T-helper 17 cell (primary cell): ENCODE data around the gene CLCN2. TPM values are rescaled to one million over a fixed set of nuclear protein-coding genes. Genes with fewer than 3 reads are reported as not detected.

Experiments used
- ATAC-seq: fragments of 150-1000 bp; cut with Tn5 transposase; 2 replicates; pipeline ENCODE4 v1.10.0; 2021; ENCODE audit warnings: mild to moderate bottlenecking, moderate library complexity
- DNase-seq, 3 donors: peaks; one replicate each; pipeline versions ENCODE4 v3.0.0 to v3.0.0-alpha.2; 2020 to 2021
- H3K9me3 ChIP-seq: one replicate; pipeline ENCODE4 v1.7.0; 2013; ENCODE audit warnings: low read length, mild to moderate bottlenecking; ENCODE audit not compliant: control insufficient read depth, poor library complexity, severe bottlenecking
- H3K27ac Mint-ChIP-seq: one replicate; pipeline ENCODE4 v1.8.0; 2022; ENCODE audit warnings: mild to moderate bottlenecking, moderate library complexity, mixed read lengths
- H3K27me3 Mint-ChIP-seq: one replicate; pipeline ENCODE4 v1.8.0; 2022; ENCODE audit warnings: mixed read lengths
- H3K36me3 Mint-ChIP-seq: one replicate; pipeline ENCODE4 v1.8.0; 2022; ENCODE audit warnings: low read depth, mixed read lengths
- H3K4me1 Mint-ChIP-seq: one replicate; pipeline ENCODE4 v1.8.0; 2022; ENCODE audit warnings: mild to moderate bottlenecking, mixed read lengths
- H3K4me3 Mint-ChIP-seq: one replicate; pipeline ENCODE4 v1.8.0; 2022; ENCODE audit warnings: mild to moderate bottlenecking, moderate library complexity, mixed read lengths
- total RNA-seq, 4 donors: library from RNA in 2 of 4; stranded (reverse) in 2 of 4; gene quantifications; one replicate each; pipeline ENCODE4 v1.2.3 and lab custom pipeline; 2022 to 2026

Gene CLCN2
- total RNA-seq, 2 donors from 2014 or later, result 4.6 TPM

DNA sequence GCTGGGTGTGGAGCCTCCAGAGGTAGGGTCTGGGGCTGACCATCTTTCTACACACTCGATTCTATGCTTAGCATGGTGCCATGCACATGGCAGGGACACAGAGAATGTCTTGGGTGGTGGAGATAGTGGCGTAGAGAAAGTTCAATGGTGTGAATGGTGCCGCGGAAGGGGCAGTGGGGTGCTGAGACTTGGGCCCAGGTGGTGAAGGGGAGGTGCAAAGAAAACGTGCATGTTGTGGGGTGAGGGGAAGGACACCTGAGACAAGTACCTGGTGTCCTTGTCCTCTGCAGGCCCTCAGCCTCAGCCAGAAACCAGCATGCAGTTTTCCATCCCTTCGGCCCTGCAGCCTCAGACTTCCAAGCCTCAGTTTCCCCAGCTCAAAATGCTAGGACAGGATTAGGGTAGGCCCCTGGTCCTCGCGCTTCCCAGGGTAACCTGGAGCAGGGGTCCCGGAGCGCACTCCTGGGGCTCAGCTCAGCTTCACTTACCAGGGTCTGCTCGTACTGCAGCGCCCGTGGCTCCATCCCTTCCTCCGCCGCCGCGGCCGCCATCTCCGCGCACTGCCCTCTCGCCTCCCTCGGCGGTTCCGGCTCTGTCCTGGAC is 375 bp downstream of the CLCN2 start:
- DNase-seq (no peak), ATAC-seq (no peak)
- no peaks in the 10 kb centered on the region for H3K9me3 ChIP-seq
- Mint-ChIP-seq H3K4me3 (peak overlapping the region; percentile 90), H3K27me3 (no peaks in the 10 kb centered on the region), H3K27ac (no peak overlapping the region), H3K4me1 (peaks cover 32% of the 10 kb centered on the region), H3K36me3 (no peaks in the 10 kb centered on the region)

- no peak for DNase-seq
- ATAC-seq, result no peak
- no peaks in the 10 kb centered on the region for H3K9me3 ChIP-seq
- H3K4me3 Mint-ChIP-seq, result peak overlapping the region; percentile 90
- no peaks in the 10 kb centered on the region for H3K36me3 Mint-ChIP-seq
- no peak overlapping the region for H3K27ac Mint-ChIP-seq
- peaks cover 30% of the 10 kb centered on the region for H3K4me1 Mint-ChIP-seq
- H3K27me3 Mint-ChIP-seq, result no peaks in the 10 kb centered on the region
Observed at GRCh38 chr3:184360070-184360928, 1.1 kb downstream of the CLCN2 start.

DNA sequence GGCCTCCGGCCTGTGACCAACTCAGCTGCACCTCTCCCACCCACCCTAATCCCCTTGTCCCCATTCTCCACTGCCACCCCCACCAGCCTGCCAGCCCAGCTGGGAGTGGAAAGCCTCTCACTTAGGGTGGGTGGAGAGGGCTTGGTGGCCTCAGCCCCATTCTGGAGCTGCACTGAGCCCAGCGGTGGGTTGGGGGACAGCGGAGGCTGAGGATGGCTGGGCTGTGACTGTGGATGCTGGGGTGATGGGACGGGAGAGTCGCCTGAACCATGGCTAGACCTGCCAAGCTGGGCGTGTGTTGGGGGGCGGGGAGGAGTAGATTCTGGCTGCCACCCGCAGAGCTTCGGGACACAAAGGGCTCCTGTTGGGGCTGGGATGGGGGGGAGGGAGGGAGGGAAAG is 1.8 kb downstream of the CLCN2 start:
- H3K4me1 Mint-ChIP-seq, result peaks cover 23% of the 10 kb centered on the region
- no peak for ATAC-seq
- H3K36me3 Mint-ChIP-seq, result no peaks in the 10 kb centered on the region
- H3K4me3 Mint-ChIP-seq, result peak overlapping the region; percentile 90
- no peaks in the 10 kb centered on the region for H3K9me3 ChIP-seq
- DNase-seq, result no peak
- H3K27ac Mint-ChIP-seq, result no peak overlapping the region
- H3K27me3 Mint-ChIP-seq, result no peaks in the 10 kb centered on the region

DNA sequence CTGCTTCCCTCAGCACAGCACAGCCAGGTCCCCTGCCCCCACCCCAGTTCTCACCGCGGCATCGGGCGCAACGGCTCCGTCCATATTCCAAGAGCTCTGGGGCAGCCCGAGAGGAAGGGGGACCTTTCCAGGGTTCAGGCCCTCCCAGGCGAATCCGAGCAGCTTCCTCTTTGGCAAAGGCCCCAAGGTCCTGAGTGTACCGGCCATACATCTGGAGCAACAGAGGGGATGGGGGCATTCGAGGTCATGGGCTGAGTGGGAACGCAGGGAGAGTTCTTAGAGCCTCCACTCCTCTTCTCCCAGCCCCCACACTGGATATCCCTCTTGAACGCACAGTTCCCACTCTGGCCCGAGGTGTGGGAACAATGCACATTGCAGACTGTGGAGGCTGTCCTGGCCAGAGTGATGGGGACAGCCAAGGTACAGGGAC is 2.5 kb downstream of the CLCN2 start:
- Mint-ChIP-seq H3K27ac (no peak overlapping the region), H3K4me3 (no peak overlapping the region)
- no peak for ATAC-seq

GRCh38 chr3:184358124-184358767 is 3.2 kb downstream of the CLCN2 start:
- peaks cover 13% of the 10 kb centered on the region for H3K4me1 Mint-ChIP-seq
- H3K9me3 ChIP-seq, result no peaks in the 10 kb centered on the region
- DNase-seq, result no peak
- no peaks in the 10 kb centered on the region for H3K27me3 Mint-ChIP-seq
- H3K4me3 Mint-ChIP-seq, result no peak overlapping the region
- no peaks in the 10 kb centered on the region for H3K36me3 Mint-ChIP-seq
- H3K27ac Mint-ChIP-seq, result no peak overlapping the region
- ATAC-seq, result no peak

More for the DNA sequence above, 2.5 kb downstream of the CLCN2 start:
- Mint-ChIP-seq H3K27me3 (no peaks in the 10 kb centered on the region), H3K4me1 (peaks cover 18% of the 10 kb centered on the region), H3K36me3 (no peaks in the 10 kb centered on the region)
- DNase-seq, result no peak
- no peaks in the 10 kb centered on the region for H3K9me3 ChIP-seq

GRCh38 chr3:184357248-184358123 is 3.9 kb downstream of the CLCN2 start:
- ATAC-seq, result no peak
- H3K4me3 Mint-ChIP-seq, result no peak overlapping the region
- H3K27me3 Mint-ChIP-seq, result no peaks in the 10 kb centered on the region

GRCh38 chr3:184355261-184356040 is 6.0 kb downstream of the CLCN2 start:
- no peaks in the 10 kb centered on the region for H3K27me3 Mint-ChIP-seq

More at GRCh38 chr3:184357248-184358123, 3.9 kb downstream of the CLCN2 start:
- Mint-ChIP-seq H3K36me3 (no peaks in the 10 kb centered on the region), H3K4me1 (peaks cover 13% of the 10 kb centered on the region), H3K27ac (no peak overlapping the region)
- no peaks in the 10 kb centered on the region for H3K9me3 ChIP-seq
- DNase-seq, result no peak

GRCh38 chr3:184354754-184355153 is 6.7 kb downstream of the CLCN2 start:
- Mint-ChIP-seq H3K36me3 (no peaks in the 10 kb centered on the region), H3K27me3 (no peaks in the 10 kb centered on the region), H3K4me3 (no peak overlapping the region), H3K4me1 (peaks cover 2% of the 10 kb centered on the region), H3K27ac (no peak overlapping the region)
- ATAC-seq (peak; percentile 4), DNase-seq (no peak)
- no peaks in the 10 kb centered on the region for H3K9me3 ChIP-seq

More at GRCh38 chr3:184355261-184356040, 6.0 kb downstream of the CLCN2 start:
- ATAC-seq (no peak), DNase-seq (no peak)
- Mint-ChIP-seq H3K4me3 (no peak overlapping the region), H3K36me3 (no peaks in the 10 kb centered on the region), H3K27ac (no peak overlapping the region), H3K4me1 (peaks cover 6% of the 10 kb centered on the region)
- no peaks in the 10 kb centered on the region for H3K9me3 ChIP-seq

- Mint-ChIP-seq H3K4me3 (no peak overlapping the region), H3K27me3 (no peaks in the 10 kb centered on the region), H3K4me1 (peaks cover 1% of the 10 kb centered on the region), H3K27ac (no peak overlapping the region), H3K36me3 (no peaks in the 10 kb centered on the region)
- ATAC-seq, result peak; percentile 76
- peak; percentile 37 to 51 (median 49) for DNase-seq
- H3K9me3 ChIP-seq, result no peaks in the 10 kb centered on the region
Observed at GRCh38 chr3:184354121-184354728, 7.2 kb downstream of the CLCN2 start.

GRCh38 chr3:184353546-184353941 is 7.9 kb downstream of the CLCN2 start:
- Mint-ChIP-seq H3K4me3 (no peak overlapping the region), H3K27ac (no peak overlapping the region), H3K36me3 (no peaks in the 10 kb centered on the region), H3K27me3 (no peaks in the 10 kb centered on the region), H3K4me1 (no peaks in the 10 kb centered on the region)
- DNase-seq (no peak), ATAC-seq (no peak)
- H3K9me3 ChIP-seq, result no peaks in the 10 kb centered on the region

DNA sequence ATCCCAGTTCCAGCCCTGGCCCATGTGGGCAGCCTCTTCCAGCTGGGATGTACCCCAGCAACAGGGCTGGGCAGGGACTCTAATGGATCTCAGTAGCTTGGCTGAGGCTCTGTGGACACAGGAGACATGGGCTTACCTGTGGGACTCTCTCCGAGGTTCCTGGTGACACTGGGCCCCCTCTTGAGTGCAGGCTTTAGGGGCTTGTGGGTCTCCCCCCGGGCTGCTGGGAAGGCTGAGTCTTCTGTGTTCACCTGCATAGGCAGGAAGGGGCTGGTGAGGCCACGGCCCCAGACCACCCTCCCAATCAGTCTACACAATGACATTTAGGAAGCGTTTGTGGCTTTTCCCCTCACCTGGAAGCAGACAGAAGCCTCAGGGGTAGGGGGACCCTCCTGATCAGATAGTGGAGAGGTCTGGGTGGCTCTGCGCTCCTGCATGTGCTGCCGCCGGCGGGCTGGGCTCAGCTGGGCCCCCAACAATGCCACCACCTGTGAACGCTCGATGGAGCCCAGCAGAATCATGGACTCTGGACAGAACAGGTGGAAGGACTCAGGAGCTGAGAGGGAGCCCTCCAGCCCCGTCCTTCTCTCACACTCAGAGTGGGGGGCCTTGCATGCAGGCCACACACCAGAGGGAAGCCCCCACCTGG is 8.4 kb downstream of the CLCN2 start:
- H3K9me3 ChIP-seq, result no peaks in the 10 kb centered on the region
- Mint-ChIP-seq H3K4me3 (no peak overlapping the region), H3K27me3 (no peaks in the 10 kb centered on the region), H3K36me3 (no peaks in the 10 kb centered on the region), H3K4me1 (no peaks in the 10 kb centered on the region), H3K27ac (no peak overlapping the region)
- ATAC-seq, result no peak
- DNase-seq, result no peak
